Measurements from ENCODE around the gene FKBP14.

DNA sequence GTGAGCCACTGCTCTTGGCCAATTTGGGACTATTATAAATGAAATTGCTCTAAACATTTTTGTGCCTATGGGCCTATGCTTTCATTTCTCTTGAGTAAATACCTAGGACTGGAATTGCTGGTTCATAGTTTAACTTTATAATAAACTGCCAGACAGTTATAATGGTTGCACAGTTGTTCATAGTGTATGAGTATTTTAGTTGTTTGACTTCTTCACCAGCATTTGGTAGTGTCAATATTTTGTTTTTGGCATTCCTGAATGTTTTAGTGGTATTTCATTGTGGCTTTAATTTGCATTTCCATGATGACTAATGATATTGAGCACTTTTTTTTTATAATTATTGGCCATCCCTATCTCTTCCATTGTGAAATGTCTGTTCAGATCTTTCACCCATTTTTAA lies 31.2 kb upstream of the FKBP14 start:
- TF ChIP-seq, protein P1, sequence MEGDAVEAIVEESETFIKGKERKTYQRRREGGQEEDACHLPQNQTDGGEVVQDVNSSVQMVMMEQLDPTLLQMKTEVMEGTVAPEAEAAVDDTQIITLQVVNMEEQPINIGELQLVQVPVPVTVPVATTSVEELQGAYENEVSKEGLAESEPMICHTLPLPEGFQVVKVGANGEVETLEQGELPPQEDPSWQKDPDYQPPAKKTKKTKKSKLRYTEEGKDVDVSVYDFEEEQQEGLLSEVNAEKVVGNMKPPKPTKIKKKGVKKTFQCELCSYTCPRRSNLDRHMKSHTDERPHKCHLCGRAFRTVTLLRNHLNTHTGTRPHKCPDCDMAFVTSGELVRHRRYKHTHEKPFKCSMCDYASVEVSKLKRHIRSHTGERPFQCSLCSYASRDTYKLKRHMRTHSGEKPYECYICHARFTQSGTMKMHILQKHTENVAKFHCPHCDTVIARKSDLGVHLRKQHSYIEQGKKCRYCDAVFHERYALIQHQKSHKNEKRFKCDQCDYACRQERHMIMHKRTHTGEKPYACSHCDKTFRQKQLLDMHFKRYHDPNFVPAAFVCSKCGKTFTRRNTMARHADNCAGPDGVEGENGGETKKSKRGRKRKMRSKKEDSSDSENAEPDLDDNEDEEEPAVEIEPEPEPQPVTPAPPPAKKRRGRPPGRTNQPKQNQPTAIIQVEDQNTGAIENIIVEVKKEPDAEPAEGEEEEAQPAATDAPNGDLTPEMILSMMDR (IDR thresholded peaks at IDR 0.05): no peak
- no peak for TF ChIP-seq POLR2AphosphoS5 (IDR thresholded peaks at IDR 0.05; ENCODE audit: insufficient read depth in 1 of 2, low read depth in 1 of 2)
